Stimulated activated CD4-positive, alpha-beta T cell treated with anti-CD3 and anti-CD28 coated beads, TNF-alpha, amount 100 ng/mL, for 48 hours (primary cell): ENCODE measurements around the gene TTLL4.
"Not testable (repeated sequence)": the region's sequence is repeated elsewhere in the genome, so short reads cannot be mapped to it uniquely, and the experiment has no call there.

Experiments used
- DNase-seq, 3 donors: peaks; one replicate each; pipeline ENCODE4 v3.0.0-alpha.2; 2020; ENCODE audit warnings: low read depth in 3 of 3

TTLL4 gene

GRCh38 chr2:218745559-218746469 is 35.2 kb downstream of the TTLL4 start:
- DNase-seq, result no peak

GRCh38 chr2:218746470-218746795 is 35.8 kb downstream of the TTLL4 start:
- no peak for DNase-seq

DNA sequence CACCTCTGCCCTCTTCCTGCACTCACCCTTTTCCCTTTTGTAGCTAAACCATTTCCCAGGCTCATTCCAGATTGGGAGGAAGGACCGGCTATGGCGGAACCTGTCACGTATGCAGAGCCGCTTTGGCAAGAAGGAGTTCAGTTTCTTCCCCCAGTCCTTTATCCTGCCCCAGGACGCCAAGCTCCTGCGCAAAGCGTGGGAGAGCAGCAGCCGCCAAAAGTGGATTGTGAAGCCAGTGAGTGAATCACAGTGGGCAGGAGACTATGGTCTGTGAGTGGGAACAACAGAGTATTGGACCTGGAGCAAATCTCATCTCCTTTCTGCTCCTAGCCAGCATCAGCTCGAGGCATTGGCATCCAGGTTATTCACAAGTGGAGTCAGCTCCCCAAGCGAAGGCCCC is 36.3 kb downstream of the TTLL4 start:
- no peak for DNase-seq

DNA sequence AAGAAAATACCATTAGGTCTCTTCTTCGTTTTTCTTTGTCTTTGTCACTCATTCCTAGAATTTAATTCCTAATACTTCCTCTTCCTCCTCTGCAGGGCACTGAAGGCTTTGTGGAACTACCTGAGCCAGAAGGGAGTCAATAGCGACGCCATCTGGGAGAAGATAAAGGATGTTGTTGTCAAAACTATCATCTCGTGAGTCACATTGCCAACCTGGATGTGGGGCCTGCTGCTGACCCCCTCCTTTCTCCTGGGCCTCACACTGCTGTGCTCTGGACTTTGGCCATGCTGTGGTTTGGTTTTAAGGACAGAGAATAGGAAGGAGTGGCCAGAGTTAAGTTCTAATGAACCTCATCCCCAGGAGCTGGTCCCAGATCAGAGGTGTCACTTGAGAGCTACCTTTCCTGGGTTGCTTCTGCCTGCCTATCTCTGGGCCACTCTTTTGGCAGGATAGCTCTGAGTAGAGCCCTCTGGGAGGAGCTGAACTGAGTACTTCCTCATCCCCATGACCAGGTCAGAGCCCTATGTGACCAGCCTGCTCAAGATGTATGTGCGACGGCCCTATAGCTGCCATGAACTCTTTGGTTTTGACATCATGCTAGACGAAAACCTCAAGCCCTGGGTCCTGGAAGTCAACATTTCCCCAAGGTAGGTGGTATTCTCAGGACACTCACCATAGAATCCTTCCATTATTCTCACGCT is 38.3 kb downstream of the TTLL4 start:
- no peak for DNase-seq

GRCh38 chr2:218754201-218754600 is 43.6 kb downstream of the TTLL4 start:
- DNase-seq, result no peak

DNA sequence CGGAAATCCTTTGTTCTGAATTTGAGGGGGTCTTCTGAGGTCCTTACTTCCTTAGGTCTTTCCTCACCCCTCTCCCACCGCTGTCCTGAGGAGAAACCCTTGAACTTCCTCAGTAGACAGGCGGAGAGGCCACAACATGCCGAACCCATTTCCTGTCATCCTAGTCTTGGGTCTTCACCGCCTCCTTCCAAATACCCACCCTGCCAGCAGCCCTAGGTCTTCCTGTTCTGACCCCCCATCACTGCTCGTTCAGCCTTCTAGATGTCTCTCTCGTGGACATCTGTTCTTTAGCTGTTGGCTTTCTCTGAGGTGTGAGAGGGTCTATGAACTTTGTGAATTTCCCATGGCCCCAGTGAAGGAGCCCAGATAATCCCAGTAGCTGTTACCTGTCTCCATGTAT is 44.1 kb downstream of the TTLL4 start:
- no peak for DNase-seq

DNA sequence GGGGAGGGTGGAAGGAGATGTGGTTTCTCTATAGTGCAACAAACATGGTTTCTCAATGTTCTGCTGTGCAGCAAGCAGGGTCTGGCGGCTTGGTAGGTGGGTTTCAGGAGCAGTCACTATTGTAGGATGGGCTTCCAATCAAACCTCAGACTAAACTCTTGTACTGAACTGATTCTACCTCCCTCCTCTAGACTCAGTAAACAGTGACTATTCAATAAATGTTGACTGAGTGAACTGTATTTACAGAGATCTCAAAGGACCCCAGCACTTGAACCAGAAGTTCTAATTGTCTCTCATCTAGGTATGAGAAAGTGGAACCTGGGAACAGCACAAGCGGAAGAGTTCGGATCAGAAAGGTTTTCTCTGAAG is 44.5 kb downstream of the TTLL4 start:
- DNase-seq, result no peak

DNA sequence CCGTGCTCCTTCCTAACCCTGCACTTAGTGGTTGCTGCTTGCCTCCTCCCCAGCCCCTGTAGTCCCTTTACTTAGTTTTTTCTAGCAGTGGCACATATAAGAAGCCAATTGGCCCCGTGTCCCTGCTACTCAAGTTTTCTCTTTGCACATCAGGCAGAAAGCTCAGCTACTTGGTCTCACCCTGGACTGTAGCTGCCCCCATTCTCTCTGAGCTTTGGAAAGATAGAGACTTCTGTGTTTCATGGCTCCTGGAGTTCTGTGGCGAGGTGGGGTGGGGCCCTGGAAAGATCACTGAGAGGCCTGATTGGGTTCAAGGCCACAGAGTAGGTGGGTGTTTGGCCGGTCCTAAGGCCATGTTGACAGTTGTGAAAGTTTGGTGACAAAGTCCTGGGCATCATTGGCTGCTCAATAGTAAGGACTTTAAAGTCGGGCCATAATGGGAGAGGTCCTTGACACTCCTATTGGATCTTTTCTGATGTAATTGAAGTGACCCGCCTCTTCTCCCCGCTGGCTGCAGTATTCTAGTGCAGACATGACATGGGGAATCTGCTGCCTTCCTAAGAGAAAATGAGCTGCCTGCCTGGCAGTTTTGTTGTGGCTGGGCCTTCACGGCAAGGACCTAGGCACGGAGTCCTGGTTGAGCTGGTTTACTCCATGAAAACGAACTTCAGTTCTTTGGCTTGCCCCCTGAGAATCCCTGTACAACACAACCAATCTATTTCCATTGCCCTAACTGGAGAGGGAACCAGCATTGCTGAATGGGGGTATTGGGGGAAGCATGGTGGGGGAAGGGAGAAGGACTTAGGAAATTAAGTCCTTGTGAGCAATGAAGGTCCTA is 45.2 kb downstream of the TTLL4 start:
- DNase-seq, result no peak

- no peak for DNase-seq
Measured at GRCh38 chr2:218756599-218757377, 46.2 kb downstream of the TTLL4 start.

DNA sequence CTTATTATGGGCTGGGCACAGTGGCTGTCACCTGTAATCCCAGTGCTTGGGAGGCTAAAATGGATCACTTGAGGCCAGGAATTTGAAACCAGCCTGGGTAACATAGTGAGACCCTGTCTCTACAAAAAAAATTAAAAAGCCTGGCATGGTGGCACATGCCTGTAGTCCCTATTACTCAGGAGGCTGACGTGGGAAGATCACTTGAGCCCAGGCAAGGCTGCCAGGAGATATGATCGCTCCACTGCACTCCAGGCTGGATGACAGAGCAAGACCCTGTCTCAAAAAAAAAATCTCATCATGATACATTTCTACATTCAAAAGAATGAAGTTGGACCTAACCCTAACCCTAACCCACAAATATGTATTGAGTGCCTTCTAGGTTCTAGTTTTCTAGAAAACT is 51.2 kb downstream of the TTLL4 start:
- DNase-seq, result no peak

GRCh38 chr2:218772759-218773158 is 62.1 kb downstream of the TTLL4 start:
- DNase-seq, result not testable (repeated sequence)

GRCh38 chr2:218773881-218774280 is 63.2 kb downstream of the TTLL4 start:
- DNase-seq, result no peak

DNA sequence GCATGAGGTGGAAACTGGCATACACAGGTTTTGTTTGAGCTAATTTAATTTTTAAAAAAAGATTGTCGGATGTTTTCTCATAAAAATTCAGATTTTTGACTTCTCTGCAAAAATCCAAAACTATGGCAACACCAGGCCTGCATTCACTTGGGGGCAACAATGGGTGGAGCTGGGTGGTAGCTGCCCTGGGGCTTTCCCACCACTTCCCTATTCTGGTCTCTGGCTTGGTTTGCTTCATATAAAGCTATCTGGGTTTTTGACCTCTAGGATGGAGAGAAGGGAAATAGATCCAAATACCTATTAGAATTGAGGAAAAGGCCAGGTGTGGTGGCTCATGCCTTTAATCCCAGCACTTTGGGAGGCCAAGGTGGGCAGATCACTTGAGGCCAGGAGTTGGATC is 65.9 kb downstream of the TTLL4 start:
- DNase-seq, result no peak

GRCh38 chr2:218777276-218777990 is 66.8 kb downstream of the TTLL4 start:
- no peak for DNase-seq

DNA sequence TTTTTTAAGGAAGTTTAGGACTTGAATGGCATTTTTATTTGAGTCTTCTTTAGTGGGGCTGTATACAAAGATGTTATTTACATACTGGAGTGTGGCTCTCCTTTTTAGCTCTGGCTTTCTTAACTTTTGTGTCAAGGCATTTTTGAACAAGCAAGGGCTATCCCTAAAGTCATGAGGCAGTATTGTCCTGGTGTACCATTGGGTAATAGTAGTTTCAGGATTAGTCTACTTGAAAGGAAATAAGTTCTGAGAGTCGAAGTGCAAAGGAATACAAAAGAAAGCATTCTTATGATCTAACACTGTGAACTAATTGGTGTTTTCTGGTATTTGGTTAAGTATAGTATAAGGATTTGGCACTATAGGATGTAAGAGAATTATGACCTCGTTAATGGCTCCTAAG is 69.4 kb downstream of the TTLL4 start:
- no peak for DNase-seq

DNA sequence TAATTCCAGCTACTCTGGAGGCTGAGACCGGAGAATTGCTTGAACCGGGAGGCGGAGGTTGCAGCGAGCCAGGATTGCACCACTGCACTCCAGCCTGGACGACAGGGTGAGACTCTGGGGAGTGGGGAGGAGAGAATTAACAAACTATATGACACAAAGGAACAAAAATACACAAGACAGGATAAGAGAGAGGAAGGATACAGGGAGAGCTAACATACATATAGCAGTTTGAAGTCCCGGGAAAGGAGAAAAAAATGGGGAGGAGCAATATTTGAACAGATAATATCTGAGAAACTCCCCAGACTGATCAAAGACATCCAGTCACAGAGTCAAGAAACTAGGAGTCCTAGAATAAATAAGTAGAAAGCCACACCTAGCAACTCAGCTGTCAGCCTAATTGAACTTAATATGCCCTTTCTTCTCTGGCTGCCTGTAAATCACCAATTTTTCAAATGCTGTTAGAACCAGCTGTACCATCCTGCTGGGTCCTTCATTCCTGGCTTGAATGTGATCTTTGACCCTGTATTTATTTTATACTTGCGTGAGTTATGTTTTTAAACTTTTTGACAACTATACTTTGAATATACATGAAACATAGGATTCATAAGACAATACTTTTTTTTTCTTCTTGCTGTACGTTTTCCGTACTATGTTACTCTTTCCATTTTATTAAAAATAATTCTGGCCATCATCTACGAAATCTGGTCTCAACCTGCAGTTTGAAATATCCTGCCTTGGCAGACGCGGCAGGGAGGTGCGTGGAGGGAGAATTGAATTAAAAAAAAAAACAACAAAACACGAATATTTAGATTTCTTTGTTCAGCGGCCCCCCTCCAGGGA is 70.4 kb downstream of the TTLL4 start:
- DNase-seq, result no peak

DNA sequence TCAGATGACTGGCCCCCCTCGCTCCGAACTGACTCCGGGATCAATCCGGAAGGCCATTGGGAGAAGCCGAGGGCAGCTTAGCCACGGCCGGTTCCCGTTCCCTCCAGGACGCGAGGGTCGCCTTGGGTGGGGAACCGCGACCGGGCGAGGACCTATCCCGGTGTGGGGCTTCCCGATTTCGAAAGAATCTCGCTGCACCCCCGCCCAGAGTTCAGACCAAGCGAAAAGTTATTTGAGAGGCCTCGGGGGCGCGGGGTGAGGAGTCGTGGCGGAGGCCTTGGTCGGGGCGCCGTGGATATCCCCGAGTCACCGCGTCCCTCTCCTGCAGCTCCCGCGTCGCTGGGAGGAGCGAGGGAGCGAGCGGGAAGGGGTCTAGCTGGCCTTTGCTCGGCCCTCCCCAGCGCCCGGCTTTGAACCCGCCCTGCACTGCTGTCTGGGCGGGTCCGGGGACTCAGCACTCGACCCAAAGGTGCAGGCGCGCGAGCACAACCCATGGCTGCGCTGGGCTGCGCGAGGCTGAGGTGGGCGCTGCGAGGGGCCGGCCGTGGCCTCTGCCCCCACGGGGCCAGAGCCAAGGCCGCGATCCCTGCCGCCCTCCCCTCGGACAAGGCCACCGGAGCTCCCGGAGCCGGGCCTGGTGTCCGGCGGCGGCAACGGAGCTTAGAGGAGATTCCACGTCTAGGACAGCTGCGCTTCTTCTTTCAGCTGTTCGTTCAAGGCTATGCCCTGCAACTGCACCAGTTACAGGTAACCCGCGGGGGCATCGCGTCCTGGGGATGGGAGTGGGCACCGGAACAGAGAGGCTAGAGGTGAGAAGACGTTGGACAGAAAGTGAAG is 71.3 kb downstream of the TTLL4 start, which contains the start of gene CYP27A1:
Gene CYP27A1 (plus strand): TSS at position 457 of the 837 bp plus-strand sequence. CDS start 36 bp downstream, at position 493.
- no peak for DNase-seq

- no peak for DNase-seq
Measured at GRCh38 chr2:218782528-218782844, 71.9 kb downstream of the TTLL4 start.

- no peak for DNase-seq
Measured at GRCh38 chr2:218783688-218784087, 73.1 kb downstream of the TTLL4 start.
